NCI-H2107 treated with DMSO at 0.1 percent for 48 hours (cell line): ENCODE data around the gene TCF7L1.
"Not testable (repeated sequence)": the region's sequence is repeated elsewhere in the genome, so short reads cannot be mapped to it uniquely, and the experiment has no call there.

Experiments
- DNase-seq: peaks from one replicate; lab custom pipeline; 2025; ENCODE audit not compliant: unreplicated experiment; lab: John Stamatoyannopoulos, UW

TCF7L1 gene

DNA sequence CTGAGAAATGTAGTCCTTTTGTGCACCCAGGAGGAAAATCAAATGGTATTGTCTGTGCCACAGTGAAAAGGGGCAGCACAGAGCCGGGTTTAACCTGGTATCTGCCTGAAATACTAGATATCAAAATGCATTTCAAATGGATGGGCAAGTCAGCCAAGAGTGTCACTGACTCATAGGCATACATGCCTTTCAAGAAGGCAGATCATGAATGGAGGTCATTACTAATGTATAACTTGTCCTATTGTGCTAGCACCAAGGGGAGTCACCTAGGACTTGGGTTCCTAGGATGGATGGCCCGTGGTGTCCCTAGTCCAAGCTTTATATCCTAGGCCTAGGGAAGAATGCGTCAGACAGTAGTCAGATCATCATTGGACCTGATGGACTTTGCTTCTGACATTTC is 49.9 kb downstream of the TCF7L1 start:
- no peak for DNase-seq

DNA sequence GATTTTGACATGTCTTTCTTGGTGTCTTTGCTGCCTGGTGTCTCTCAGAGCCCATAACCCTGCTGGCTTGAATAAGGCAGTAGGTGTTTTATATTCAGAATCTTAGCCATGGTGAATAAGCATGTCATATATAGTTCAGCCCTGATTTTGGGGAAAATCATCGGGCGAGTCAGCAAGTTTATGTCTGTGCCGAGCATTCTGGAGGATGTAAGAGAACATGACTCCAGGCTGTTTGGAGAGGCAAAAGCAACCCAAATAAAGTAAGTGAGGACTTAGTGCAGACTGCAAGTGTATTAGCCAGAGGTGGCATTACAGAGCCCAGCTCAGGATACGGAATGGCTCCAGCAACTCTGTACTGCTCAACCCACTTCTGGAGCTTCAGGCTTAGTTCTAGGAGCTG is 50.3 kb downstream of the TCF7L1 start:
- DNase-seq = no peak

DNA sequence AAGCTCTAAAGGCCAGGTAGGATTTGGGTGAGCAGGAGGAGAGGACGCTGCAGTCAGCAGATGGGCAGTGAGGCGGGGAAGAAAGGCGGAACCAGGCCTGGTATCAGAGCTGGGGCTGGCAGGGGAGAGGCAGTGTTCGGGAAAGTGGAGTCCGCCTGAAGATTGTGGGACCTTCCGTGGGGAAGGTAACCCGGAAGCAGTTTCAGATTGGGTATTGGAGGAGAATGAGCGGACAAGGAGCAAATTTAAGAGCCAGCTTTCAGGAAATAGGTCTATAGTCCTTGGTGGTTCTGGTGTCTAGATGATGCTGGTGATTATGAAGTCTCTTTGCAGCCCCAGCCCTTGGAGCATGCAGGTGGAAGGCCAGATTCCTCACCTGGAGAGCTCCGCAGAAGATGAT is 51.0 kb downstream of the TCF7L1 start:
- no peak for DNase-seq

DNA sequence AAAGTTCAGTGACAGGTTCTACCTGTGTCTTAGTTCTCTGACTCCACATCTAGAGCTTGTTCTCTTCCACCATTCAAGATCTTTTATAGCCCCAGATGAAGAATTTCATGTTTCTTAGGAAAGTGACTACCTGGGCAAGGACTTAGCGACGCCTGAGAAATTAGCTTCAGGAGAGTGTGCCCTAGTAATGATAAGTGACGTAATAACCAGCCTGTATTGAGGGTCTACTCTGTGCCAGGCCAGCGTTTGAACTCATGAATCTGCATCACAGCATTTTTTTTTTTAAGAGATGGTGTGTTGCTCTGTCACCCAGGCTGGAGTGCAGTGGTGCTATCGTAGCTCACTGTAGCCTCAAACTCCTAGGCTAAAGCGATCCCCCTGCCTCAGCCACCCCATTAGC is 51.8 kb downstream of the TCF7L1 start:
- DNase-seq = no peak

DNA sequence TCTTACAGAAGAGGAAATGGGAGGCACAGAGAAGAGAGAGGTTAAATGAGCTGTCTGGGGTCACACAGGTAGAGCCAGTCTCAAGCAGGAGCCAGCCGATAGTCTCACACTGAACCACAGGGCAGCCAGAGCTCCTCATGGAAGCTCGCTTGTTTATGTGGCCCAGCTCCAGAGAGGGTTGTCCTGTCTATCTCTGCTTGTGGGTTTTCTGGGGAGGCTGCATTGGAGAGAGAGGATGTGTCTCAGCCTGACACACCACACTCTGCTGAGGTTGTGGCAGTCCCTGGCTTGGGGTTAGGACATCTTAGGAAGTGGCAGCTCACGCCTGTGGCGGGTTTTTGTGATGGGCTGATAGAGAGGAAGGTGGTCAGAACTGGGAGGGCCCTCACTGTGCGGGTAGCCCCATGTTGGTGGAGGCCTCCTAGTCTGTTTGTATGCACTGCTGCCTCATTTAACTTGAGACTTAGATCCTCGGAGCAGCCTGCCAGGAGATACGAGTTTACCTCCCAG is 52.3 kb downstream of the TCF7L1 start:
- no peak for DNase-seq

DNA sequence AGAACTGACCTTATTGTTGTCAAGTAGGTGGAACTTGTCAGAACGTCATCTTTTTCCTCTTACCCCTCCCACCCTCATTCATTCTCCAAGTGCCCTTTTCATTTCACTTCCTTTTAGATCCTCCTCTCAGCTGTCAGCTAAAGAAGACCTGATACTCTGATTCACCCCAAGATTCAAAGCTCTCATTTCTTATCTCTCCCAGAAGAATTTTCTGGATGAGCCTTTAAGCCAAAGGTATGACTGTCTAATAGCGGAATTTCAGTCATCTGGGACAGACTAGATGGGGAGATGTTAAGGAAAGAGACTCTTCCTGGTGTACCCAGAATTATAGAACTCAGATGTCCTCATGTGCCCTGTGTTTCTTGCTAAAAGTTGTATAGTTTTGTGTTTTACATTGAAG is 53.9 kb downstream of the TCF7L1 start:
- no peak for DNase-seq

DNA sequence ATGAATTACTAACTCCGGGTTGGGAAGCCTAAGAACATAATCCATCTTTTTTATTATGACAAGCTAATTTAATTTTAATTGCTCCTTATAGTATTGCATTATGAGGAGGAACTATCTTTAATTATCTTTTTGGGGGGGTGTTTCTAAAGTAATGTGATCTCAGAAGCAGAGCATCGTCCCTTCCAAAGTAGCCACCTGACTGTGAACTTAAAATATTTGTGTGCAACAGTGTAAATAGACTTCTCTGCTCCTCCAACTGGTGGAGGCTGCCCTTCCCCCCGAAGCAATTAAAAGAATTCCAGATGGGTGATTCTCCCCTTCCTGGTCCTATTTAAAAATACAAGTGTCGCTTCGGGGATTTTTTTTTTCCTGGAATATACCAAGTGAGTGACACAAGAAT is 55.7 kb downstream of the TCF7L1 start:
- no peak for DNase-seq

DNA sequence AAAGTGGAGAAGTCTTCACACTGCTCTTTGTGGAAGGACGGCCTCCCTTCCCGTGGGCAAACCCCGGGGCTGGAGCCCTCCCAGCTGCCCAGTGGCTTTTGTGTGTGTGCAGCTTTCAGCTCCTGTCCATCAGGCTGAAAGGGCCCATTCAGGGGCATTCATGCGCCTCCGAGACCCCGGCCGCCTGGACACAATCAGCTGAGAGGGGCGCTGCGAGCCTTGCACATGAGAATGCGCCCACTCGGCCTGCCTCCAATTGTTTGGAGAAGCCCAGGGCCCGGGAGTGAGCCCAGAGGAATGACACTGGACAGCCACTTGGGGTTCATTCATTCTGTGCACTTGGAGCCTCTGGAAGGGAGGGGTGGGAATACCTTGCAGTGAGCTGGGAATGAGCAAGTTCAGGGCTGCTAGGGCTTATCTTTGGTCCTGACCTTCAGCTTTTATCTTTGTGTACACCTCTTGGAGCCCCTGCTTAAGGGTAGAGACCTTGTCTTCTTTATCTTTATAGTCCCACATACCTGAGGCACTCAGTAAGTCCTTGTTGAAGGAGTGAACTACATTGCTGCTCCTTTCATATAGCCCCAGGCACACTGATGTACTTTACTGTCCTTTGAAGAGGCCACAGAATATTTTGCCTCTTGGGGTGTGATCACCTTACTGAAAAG is 56.5 kb downstream of the TCF7L1 start:
- DNase-seq = no peak

DNA sequence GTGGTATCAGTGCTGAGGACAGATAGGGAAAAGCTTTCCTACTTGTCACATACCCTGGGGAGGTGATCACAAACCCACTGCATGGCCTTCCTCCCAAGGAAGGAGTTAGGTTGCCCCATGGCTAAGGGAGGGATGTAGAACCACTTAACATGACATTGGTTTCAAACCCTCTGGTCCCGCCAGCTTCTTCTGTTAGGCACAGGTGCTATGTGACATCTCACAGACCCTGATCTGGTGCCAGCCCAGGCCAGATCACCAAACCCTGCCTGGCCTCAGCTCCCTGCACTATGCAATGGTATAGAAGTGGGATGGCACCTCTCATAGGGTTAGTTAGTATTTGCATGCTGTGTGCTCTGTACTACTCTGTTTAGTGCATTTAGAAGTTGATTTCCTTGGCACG is 58.0 kb downstream of the TCF7L1 start:
- DNase-seq = no peak

DNA sequence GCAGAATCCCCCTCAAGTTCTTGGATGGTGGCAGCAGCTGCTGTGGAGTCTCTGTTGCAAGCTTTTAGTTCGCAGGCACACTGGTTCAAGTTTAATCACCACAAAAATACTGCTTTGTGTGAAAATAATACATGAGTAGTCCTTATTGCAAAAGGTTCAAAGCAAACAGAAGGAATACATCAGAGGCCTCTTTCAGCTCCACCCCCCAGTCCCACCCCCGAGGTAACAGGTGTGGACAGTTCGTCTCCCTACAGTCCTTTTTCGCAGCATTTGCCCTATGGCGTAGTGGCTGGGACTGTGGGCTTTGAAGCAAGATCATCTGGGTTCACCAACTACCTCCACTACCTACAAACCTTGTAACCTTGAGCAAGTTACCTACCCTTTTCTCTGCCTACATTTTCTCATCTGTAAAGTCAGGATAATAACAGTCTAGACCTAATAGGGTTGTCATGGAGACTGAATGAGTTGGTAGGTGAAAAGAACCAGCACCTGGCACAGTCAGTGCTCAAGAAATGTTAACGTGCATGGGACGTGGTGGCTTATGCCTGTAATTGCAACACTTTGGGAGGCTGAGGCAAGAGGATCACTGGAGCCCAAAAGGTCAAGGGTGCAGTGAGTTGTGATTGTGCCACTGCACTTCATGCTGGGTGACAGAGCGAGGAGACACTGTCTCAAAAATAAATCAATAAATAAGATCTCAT is 61.7 kb downstream of the TCF7L1 start:
- no peak for DNase-seq

DNA sequence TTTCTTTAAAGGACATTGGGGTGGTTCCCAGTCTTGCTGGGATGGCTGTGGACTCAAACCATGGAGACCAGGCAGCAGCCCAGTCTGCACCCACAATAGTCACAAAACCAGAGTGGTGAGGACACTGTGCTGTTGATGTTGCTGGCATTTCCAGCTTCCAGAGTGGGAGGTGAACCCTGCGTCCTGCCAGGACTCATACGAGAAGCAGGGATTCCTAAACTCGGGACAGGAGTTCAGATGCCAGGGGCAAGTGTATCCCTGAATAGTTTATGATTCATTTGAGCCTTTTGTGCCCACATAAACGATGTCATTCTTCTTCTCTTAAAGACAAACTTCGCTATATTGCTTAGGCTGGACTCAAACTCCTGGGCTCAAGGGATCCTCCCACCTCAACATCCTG is 62.8 kb downstream of the TCF7L1 start:
- DNase-seq = no peak

DNA sequence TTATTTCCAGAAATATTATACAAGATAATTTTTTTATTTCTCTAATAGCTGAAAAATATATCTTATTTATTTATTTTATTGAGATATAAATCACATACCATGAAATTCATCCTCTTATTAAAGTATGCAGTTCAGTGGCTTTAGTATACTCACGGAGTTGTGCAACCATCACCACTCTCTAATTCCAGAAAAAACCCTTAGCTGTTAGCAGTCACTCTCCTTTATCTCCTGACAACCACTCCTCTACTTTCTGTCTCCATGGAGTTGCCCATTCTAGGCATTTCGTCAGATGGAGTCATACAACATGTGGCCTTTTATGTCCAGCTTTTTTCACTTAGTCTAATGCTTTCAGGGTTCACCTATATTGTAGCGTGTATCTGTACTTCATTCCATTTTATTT is 66.5 kb downstream of the TCF7L1 start:
- DNase-seq = no peak

DNA sequence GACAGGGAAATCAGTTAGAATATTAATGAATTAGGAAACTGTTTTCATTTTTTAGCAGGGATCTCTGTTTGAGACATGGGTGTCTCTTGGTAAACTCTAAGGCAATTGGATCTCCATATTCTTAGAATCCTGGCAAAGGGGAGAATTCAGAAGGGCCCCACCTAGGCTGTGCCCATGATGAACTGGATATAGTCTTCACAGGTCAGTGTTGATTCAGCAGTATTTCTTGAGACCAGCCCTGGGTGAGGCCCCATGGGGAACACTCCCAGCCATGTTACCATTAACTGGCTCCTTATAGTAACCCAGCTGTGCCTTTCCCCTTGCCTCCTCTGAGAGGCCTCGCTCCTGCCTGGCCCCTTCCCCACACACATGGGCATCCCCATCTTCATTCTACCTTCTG is 76.7 kb downstream of the TCF7L1 start:
- DNase-seq = no peak

DNA sequence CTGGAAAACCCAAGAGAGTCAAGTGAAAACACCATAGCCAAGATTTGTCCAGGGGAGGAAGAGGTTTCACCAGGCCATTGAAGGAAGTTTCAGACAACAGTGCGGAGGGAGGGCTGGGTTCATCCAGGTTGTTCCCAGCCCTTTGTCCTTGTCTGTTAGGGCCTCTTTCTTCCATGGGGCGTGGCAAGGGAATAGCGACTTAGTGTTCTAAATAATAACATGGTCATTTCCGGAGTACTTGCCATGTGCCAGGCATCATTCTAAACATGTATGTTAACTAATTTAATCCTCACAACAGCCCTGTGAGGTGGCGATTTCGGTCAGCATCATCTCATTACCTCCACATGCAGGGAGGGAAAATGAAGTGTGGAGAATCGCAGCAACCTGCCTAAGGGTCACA is 77.3 kb downstream of the TCF7L1 start:
- no peak for DNase-seq

DNA sequence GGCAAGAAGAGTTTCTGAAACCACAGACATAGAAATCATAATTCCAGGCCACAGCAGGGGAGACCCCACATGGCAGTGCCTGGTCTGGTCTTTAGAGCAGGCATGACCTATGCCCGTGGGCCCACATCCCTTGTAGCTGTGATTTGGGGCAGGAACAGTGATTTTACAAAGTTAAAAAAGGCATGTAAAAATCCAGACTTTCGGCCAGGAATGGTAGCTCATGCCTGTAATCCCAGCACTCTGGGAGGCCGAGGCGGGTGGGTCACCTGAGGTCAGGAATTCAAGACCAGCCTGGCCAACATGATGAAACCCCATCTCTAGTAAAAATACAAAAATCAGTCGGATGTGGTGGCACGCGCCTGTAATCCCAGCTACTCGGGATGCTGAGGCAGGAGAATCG is 78.4 kb downstream of the TCF7L1 start:
- DNase-seq = not testable (repeated sequence)

DNA sequence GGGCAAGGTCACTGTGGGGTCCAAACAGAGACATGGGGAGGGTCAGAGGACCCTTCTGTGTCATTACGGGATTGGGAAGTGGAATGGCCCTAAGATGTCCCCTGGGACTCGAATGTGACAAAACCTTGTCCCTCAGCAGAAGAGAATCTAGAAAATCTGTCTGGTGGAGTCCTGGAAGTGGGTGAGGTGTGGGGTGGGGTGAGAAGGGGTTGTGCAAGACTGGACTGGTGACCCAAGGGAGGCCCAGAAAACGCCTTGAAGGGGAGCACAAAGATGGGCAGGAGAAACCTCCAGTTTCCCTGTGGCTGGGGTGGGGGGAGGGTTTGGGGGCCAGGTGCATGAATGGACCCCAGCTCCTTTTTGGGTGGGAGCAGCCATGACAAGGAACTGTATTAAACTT is 79.6 kb downstream of the TCF7L1 start:
- no peak for DNase-seq

DNA sequence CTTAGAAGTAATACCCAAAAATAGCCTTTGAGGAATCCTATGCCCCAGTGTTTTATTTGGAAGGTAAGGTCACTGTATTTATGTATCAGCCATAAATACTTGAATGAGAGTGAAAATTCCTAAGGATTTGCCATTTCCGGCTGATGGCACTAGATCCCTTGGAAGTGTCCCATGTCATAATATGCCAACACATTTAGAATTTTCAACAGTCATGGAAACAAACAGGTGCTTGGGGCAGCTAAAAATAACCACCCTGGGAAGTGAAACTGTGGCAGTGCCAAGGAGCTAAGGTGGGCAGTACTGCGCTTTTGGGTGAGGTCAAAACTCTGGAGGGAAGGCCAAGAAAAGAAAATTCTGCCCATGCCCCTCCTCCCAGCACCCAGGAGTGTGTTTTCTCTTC is 80.2 kb downstream of the TCF7L1 start:
- no peak for DNase-seq

DNA sequence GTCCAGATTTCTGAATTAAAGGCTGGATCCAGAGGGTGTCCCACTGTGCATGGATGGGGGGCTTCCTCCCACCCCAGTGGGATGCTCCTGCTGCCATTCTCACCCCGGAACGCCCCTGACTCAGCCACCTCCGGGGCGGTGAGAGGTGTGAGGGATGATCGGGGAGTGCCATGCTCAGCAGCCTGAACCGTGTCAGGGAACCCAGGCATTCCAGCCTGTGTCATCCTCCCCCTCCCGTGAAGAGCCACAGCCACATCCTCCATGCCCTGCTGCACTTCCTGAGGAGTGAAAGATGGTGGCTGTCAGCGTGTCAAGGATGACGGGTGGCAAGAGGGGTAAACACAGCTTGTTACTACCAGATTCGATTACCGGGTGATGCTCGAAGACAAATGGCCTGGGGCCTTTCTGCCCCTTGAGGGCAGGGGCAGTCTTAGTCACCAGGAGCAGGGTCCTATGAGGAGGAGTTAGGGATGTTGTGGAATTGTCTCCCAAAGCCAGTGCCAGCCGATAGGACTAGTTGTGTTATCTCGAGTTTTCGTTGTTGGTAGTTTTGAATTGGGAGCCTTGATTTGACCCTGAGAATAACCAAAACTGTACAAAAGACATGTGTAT is 80.8 kb downstream of the TCF7L1 start:
- DNase-seq = no peak

DNA sequence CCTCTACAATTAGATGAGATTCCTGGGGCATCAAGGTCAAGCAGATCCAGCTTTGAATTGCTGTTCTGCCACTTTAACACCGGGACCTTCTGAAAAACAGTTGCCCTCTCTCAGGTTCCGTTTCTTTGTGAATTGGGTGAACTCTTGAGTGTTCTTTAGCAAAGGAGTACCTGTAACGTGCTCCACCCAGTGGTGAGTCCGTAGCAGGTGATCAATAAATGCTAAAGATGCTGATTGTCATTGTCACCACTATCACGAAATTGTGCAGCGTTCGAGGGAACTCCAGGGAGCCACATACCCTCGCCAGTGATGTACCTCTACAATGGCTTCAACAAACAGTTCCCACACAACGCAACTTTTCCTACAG is 81.9 kb downstream of the TCF7L1 start:
- DNase-seq = no peak

DNA sequence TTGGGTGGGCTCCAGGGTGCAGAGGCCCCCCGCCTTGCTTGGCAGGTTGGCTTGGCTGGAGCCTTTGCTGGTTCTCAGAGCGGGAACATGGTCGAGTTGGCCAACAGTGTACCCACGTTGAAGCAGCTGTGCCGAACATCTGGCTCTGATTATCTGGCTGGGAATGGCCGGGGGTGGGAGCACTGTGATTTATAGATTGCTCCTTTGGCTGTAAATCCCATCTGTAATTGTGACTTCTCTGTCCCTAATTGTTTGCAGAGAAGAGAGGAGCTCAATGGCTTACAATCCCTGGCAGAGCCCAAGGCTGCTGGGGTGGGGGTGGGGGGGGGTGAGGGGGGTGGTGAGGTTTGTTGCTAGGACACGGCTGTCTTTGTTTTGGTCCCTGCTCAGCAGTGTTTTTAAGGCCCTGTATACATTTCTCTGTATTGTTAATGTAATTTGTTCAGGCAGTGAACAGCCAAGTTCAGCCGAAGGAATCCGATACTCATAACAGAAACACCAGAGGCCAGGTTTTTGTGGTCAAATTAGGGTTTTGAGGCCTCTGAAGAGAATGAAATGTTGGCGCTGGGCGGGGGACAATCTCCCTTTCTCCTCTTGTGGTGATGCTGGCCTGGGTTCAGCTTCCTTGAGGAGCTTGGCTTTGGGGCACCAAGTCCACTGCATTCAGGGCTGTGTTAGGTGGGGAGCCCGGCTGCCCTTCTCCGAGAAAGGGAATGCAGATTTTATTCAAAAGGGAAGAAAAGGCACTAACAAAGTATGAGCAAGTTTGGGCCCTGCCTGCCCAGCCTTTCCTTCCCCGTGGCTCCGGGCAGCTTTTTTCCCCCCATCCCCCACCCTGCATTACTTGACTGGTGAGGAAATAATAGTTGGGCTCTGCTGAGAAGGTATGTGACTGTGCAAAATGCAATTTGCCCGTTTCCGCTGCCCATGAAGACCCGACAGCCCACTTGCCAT is 82.5 kb downstream of the TCF7L1 start:
- DNase-seq = peak; percentile 84

DNA sequence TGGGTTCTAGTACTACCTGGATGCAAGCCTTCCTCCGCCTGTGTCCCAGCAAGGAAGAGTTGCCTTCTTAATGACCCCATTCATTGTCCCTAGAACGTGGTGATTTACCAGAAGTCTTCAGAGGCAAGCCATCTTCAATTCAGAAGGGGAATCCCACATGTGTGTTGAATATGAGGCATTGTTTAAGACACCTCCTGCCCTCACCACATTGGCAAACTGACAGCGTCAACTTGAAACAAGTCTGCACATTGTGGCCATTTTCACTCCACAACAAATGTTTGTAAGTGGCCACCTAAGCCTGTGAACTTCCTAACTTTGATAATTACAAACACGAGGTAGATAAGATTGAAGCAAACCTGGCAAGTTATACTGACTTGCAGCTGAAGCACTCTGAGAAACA is 83.7 kb downstream of the TCF7L1 start:
- DNase-seq = no peak
